ENCODE measurements around the gene PARL. TPM values are rescaled to one million over a fixed set of nuclear protein-coding genes. Genes with fewer than 3 reads are reported as not detected.

The PARL gene
- total RNA-seq, 1 experiment from 2014 or later, result 82.3 TPM

- Histone ChIP-seq H3K36me3 (ENCODE audit: control insufficient read depth, insufficient read depth, low read length) (no peaks in the 10 kb centered on the region), H3K9me3 (ENCODE audit: control insufficient read depth, insufficient read depth, low read depth, low read length) (no peaks in the 10 kb centered on the region), H3K27me3 (ENCODE audit: control insufficient read depth, insufficient read depth, low read length) (no peaks in the 10 kb centered on the region), H3K4me3 (ENCODE audit: low read depth in 2 of 2, low read length in 2 of 2) (no peak overlapping the region), H3K27ac (ENCODE audit: low read length) (no peak overlapping the region), H3K4me1 (ENCODE audit: control insufficient read depth, insufficient read depth, low read length) (no peaks in the 10 kb centered on the region)
- CTCF ChIA-PET, result interaction anchor here (0.5 kb wide), 1 partner anchor 314 kb away, joined by 3 read pairs; no protein-coding TSS in a partner anchor
- BruUV-seq (replicated peaks), result no TSS peak
- POLR2A ChIA-PET, result no interaction called here
- intact Hi-C loops (cut with micrococcal nuclease; ENCODE audit: unreplicated experiment) (no loop called here), in situ Hi-C loops (cut with HindIII; ENCODE audit: low pct_unique_long_range_greater_than_20kb, low sequenced_read_pairs) (no loop called here)
- DNase-seq (ENCODE audit: low read depth, low spot score) (no peak), ATAC-seq (no peak)
- TF ChIP-seq SIN3A (IDR thresholded peaks at IDR 0.05; ENCODE audit: borderline replicate concordance, insufficient read depth, low read depth, low read length), result no peak
- TF ChIP-seq, protein P1, sequence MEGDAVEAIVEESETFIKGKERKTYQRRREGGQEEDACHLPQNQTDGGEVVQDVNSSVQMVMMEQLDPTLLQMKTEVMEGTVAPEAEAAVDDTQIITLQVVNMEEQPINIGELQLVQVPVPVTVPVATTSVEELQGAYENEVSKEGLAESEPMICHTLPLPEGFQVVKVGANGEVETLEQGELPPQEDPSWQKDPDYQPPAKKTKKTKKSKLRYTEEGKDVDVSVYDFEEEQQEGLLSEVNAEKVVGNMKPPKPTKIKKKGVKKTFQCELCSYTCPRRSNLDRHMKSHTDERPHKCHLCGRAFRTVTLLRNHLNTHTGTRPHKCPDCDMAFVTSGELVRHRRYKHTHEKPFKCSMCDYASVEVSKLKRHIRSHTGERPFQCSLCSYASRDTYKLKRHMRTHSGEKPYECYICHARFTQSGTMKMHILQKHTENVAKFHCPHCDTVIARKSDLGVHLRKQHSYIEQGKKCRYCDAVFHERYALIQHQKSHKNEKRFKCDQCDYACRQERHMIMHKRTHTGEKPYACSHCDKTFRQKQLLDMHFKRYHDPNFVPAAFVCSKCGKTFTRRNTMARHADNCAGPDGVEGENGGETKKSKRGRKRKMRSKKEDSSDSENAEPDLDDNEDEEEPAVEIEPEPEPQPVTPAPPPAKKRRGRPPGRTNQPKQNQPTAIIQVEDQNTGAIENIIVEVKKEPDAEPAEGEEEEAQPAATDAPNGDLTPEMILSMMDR (IDR thresholded peaks at IDR 0.05), result no peak
- TF ChIP-seq TCF7L2 (IDR thresholded peaks at IDR 0.05; ENCODE audit: low read depth, low read length), result no peak
- no peak for TF ChIP-seq POLR2AphosphoS5 (IDR thresholded peaks at IDR 0.05; ENCODE audit: low read depth, low read length)
Observed at GRCh38 chr3:183818041-183818620, 66.5 kb downstream of the PARL start.

DNA sequence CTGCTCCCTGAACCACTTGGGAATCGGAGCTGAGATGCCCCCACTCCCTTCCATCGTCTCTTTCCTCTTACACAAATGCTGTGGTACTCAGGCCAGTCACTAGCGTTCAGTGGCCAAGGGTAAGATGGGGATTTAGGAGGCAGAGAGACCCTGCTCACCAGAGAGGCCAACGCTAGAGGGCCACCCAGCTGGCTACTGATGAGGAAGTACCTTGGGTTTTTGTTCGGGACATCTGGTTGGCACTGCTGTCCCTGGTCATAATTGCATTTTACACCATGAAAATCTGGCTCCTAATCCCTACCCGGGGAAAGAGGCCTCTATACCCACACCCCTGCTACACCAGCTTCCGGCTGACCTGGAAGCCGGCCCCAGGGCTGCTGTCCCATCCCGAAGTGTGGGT, 67.0 kb downstream of the PARL start:
- Histone ChIP-seq H3K36me3 (ENCODE audit: control insufficient read depth, insufficient read depth, low read length) (no peaks in the 10 kb centered on the region), H3K4me3 (ENCODE audit: low read depth in 2 of 2, low read length in 2 of 2) (no peak overlapping the region), H3K27me3 (ENCODE audit: control insufficient read depth, insufficient read depth, low read length) (no peaks in the 10 kb centered on the region), H3K9me3 (ENCODE audit: control insufficient read depth, insufficient read depth, low read depth, low read length) (no peaks in the 10 kb centered on the region), H3K4me1 (ENCODE audit: control insufficient read depth, insufficient read depth, low read length) (no peaks in the 10 kb centered on the region), H3K27ac (ENCODE audit: low read length) (no peak overlapping the region)
- intact Hi-C loops (cut with micrococcal nuclease; ENCODE audit: unreplicated experiment), result no loop called here
- in situ Hi-C loops (cut with HindIII; ENCODE audit: low pct_unique_long_range_greater_than_20kb, low sequenced_read_pairs), result no loop called here
- CTCF ChIA-PET, result interaction anchor here (0.6 kb wide), 1 partner anchor 410 kb away, joined by 3 read pairs; no protein-coding TSS in a partner anchor
- DNase-seq (ENCODE audit: low read depth, low spot score) (no peak), ATAC-seq (no peak)
- no TSS peak for BruUV-seq (replicated peaks)
- POLR2A ChIA-PET, result no interaction called here
- TF ChIP-seq TCF7L2 (IDR thresholded peaks at IDR 0.05; ENCODE audit: low read depth, low read length) (no peak), SIN3A (IDR thresholded peaks at IDR 0.05; ENCODE audit: borderline replicate concordance, insufficient read depth, low read depth, low read length) (no peak), REST (IDR thresholded peaks at IDR 0.05; ENCODE audit: insufficient read depth in 1 of 2, low read depth in 2 of 2, low read length in 1 of 2) (no peak)

Measured in Panc1 (cell line).